ENCODE measurements around the gene RFC4. TPM values are rescaled to one million over a fixed set of nuclear protein-coding genes. Genes with fewer than 3 reads are reported as not detected.
A peak's percentile ranks its signal among the peaks of the same experiment; 100 is the strongest.
"Not testable (repeated sequence)": the region's sequence is repeated elsewhere in the genome, so short reads cannot be mapped to it uniquely, and the experiment has no call there.

RFC4 gene
- total RNA-seq, 2 donors from 2014 or later, result 63.1 to 114 TPM

DNA sequence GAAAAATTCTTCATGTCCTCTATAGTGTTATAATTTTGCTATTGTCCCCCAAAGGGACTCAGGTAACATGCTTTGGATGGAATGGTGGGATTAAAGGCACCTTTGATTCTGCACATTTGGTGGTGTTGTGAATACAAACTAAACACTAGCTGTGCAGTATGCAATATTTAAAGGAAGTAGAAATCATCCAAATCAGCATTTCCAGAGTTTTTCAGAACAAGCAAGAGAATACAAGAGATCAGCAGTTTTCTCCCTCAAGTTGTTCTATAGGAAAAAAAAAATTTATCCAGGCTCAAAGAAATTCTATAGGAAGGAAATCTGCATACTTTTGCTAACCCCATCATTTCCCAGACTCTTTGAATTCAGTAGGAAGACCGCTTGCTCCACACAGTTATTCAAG lies 26.0 kb upstream of the RFC4 start:
- ATAC-seq (no peak), DNase-seq (ENCODE audit: low spot score) (no peak)
- no peaks in the 10 kb centered on the region for H3K9me3 Mint-ChIP-seq
- H3K4me3 Mint-ChIP-seq, result no peak overlapping the region
- no peaks in the 10 kb centered on the region for H3K4me1 Mint-ChIP-seq (ENCODE audit: low read depth in 2 of 2)
- peaks cover 23 to 44% of the 10 kb centered on the region in 2 donors for H3K27me3 Mint-ChIP-seq
- H3K27ac Mint-ChIP-seq, result no peak overlapping the region
- no peaks in the 10 kb centered on the region for H3K36me3 Mint-ChIP-seq

DNA sequence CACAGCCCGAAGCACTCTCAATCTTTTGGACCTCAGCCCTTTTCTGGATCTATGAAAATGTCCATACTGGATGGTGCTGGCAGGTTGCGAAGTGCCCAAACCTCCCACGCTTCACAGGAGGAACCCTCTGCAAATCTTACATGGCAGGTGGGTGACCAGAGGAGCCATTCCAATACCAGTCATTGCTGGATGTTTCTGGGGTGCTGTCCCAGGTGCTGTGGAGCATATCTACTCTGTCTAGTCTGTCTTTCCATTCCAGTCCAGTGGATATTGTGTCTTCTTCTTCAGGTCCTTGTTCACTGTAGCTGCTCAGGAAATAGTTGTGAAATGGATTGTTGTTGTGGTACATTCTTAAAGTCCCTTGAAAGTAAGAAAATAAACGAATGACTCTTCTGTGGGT lies 25.5 kb upstream of the RFC4 start:
- Mint-ChIP-seq H3K36me3 (no peaks in the 10 kb centered on the region), H3K27ac (no peak overlapping the region), H3K4me1 (ENCODE audit: low read depth in 2 of 2) (peaks cover under 1 to 2% of the 10 kb centered on the region in 2 donors), H3K4me3 (no peak overlapping the region), H3K9me3 (no peaks in the 10 kb centered on the region), H3K27me3 (peaks cover 23 to 45% of the 10 kb centered on the region in 2 donors)
- no peak for DNase-seq (ENCODE audit: low spot score)
- no peak for ATAC-seq

DNA sequence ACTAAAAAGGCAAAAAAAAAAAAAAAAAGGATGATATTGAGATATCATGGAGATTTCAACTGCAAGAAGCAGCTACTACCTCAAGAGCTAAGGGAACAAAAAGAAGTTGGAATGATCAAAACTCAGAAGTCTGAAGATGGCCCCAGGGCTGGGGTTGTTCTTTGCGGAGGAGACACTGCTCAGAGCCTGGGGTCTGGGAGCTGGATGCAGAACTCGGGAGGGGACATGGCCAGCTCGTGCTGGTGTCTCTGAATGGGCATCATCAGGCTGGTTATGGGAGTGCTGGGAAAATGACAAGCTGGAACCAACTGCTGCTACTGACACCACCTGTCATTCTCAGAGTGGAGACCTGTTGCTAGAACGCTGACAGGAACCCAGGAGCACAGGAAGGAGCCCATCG lies 22.1 kb upstream of the RFC4 start:
- no peaks in the 10 kb centered on the region for H3K36me3 Mint-ChIP-seq
- H3K27me3 Mint-ChIP-seq, result peaks cover 32 to 55% of the 10 kb centered on the region in 2 donors
- H3K4me3 Mint-ChIP-seq, result no peak overlapping the region
- H3K4me1 Mint-ChIP-seq (ENCODE audit: low read depth in 2 of 2), result peaks cover 22 to 25% of the 10 kb centered on the region in 2 donors
- DNase-seq (ENCODE audit: low spot score) (no peak), ATAC-seq (no peak)
- H3K9me3 Mint-ChIP-seq, result no peaks in the 10 kb centered on the region
- no peak overlapping the region for H3K27ac Mint-ChIP-seq

DNA sequence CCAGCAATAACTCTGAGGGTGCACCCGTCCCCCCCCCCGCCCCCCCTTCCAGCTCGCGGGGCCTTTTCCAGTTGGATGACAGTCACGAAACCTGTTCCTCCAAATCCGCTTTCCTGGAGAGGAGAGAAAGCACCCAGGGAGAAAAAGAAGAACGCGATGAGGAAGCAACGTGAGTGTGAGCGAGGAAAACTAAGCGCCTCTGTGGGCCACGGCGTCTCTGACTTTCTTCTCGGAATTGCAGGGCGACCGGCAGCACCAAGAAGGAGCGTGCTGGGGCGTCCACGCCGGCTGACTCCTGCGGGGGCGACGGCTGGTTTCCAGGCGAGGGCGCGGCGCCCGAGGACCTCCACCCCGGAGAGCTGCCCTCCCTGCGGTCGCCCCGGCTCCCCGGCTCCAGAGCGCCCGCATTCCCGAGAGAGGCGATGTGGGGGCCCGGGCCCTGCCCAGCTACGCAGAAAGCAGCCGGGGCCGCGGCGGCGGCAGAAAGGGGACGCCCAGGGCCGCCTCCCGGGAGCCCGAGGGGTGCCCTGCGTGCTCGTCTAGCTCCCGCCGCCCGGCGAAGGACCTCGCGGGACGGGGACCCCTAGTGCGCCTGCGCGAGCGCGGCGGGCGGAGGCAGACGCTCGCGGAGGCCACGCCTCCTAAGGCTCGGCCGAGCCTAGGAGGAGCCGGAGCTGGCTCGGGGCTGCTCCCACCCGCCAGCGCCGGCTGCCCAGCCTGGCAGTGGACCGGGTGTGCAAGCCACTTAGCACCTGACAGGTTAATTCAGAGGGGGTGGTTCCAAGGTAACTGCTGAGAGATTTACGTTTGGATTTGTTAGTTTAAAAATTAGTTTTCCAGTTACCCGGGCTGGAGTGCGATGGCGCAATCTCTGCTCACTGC lies 20.9 kb upstream of the RFC4 start:
- Mint-ChIP-seq H3K4me1 (ENCODE audit: low read depth in 2 of 2) (peaks cover 22 to 25% of the 10 kb centered on the region in 2 donors), H3K36me3 (no peaks in the 10 kb centered on the region), H3K4me3 (peak overlapping the region; percentile 87), H3K9me3 (no peaks in the 10 kb centered on the region), H3K27me3 (peaks cover 28 to 45% of the 10 kb centered on the region in 2 donors), H3K27ac (peak overlapping the region; percentile 70 to 74)
- peak; percentile 91 for DNase-seq (ENCODE audit: low spot score)
- ATAC-seq, result peak; percentile 92 to 96

DNA sequence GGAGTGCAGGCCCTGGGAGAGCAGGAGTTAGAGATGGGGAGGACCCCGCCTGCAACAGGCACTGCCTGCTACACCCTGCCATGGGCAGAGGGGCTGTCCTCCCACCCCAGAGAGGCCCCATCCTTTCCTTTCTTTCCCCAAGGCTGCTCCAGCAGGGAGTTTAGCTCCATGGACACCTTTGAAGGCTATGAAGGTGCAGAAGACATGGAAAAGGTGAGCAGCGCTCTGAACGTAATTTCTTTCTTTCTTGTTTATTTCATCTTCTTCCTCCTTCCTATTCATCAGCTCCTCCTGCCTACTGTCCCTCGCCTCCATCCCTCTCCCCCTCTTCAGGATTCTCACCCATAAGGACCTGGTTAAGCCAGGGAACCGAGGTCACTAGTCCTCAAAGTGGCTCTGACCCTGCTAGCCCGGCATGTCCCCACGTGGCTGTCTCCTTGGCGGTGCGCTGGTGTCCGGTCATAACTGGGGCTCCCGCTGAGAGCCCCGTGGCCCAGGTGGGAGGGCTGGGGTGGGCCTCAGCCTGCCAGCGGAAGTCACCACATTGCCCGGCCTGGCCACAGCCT lies 20.2 kb upstream of the RFC4 start:
- Mint-ChIP-seq H3K4me3 (peak overlapping the region; percentile 87), H3K4me1 (ENCODE audit: low read depth in 2 of 2) (peaks cover 22 to 25% of the 10 kb centered on the region in 2 donors), H3K9me3 (no peaks in the 10 kb centered on the region), H3K27ac (peak overlapping the region; percentile 70 to 74), H3K27me3 (peaks cover 24 to 38% of the 10 kb centered on the region in 2 donors), H3K36me3 (no peaks in the 10 kb centered on the region)
- DNase-seq (ENCODE audit: low spot score), result no peak
- peak in 1 of 2 donors; percentile 56 for ATAC-seq

DNA sequence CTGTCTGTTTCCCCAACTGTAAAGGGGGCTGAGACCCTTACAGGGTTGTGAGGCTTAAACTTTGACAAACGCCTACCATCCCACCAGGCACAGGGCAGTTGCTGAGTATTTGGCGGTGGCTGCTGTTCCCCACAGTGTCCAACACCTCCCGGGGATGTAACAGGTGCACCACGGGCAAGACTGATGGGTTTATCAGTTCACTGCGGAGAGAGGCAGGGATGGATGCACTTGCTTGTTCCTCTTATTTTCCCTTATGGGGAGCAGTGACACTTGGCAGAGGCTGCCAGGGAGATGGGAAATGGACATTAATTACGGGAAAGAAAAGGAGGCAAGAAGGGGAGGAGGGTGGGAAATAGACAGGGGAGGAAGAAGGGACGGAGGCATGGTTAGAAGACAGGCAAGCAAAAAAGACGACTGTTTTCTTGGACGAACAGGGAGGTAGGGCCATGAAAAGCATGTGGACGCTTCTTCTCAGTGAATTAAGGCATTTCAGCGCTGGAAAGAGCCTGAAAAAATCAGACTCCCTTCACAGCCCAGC lies 19.7 kb upstream of the RFC4 start:
- Mint-ChIP-seq H3K27ac (peak overlapping the region; percentile 70 to 74), H3K4me3 (peak overlapping the region; percentile 87), H3K4me1 (ENCODE audit: low read depth in 2 of 2) (peaks cover 22 to 25% of the 10 kb centered on the region in 2 donors), H3K36me3 (no peaks in the 10 kb centered on the region), H3K27me3 (peaks cover 24 to 37% of the 10 kb centered on the region in 2 donors), H3K9me3 (no peaks in the 10 kb centered on the region)
- ATAC-seq (peak in 1 of 2 donors; percentile 2), DNase-seq (ENCODE audit: low spot score) (no peak)

DNA sequence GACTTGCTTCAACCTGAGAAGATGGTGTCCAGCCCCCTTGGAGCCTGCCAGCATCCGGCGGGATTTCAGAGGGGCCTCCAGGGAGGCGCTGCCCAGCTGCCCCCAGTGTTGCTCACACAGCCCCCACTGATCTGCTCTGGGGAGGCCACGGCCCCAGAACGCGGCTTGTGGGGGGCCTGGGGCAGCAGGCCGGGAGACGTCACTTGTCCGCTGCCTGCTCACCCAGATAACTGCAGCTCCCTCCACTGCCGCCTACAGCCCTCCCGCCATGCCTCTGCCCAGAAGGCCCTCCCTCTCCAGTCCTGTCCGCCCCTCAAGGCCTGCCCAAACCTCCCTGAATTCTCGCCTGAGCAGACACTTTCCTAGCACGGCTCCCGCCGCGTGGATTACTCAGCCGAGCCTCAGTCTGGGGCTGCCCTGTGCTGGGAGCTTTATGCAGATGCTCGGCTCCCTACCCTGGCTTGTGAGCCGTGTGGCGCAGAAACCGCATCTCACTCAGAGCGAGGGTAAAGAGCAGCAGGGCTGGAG lies 19.1 kb upstream of the RFC4 start:
- Mint-ChIP-seq H3K4me1 (ENCODE audit: low read depth in 2 of 2) (peaks cover 22 to 25% of the 10 kb centered on the region in 2 donors), H3K9me3 (no peaks in the 10 kb centered on the region), H3K27ac (peak overlapping the region; percentile 70 to 74), H3K36me3 (no peaks in the 10 kb centered on the region), H3K4me3 (peak overlapping the region; percentile 87), H3K27me3 (peaks cover 23 to 32% of the 10 kb centered on the region in 2 donors)
- DNase-seq (ENCODE audit: low spot score), result no peak
- peak; percentile 62 to 64 for ATAC-seq

DNA sequence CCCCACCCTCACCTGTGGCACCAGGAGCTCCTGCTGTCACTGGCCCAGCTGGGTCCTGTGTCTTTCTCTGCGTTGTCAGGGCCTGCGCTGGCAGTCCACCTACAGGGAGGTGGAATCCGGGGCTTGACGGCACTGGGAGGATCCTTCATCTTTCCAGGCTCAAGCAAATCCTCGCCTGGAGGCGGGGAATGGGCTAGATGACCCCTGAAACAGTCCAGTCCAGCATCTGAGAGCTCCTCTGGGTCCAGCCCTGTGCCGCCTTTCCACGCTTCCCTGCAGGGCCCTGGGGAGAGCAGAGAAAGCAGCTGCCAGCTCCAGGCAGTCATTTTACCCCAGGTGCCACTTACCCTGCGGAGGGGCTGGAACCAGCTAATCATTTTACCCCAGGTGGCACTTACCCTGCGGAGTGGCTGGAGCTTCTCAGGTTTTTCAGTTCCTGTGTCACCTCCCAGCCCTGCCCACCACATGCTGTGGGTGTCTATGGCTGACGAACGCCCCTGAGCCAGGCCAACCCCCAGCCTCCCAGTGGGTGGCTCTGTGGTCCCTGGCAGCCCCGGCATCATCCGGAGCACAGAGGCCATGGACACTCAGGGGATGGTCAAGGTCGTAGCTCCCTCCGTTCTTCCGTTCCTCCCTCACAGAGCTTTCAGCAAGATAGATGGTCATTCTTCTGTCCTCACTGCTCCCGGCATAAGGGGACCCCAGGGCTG lies 18.3 kb upstream of the RFC4 start:
- ATAC-seq, result no peak
- Mint-ChIP-seq H3K27ac (peak overlapping the region in 1 of 2 donors; percentile 70), H3K9me3 (no peaks in the 10 kb centered on the region)

DNA sequence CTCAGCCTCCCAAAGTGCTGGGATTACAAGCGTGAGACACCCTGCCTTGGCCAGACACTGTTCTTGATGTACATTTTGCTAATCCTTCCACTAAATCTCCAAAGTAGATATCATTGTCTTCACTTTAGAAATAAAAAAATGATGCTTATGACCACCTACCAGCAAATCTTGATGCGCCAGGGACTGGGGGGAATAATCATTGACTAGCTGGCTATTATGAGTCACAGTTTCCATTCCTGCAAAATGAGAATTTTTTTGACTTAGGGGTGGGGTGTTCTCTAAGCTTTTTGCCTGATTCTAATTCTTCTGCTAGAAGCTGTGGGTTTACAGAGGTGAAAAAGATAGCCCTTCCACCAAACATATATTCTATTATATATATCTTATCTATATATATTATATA lies 17.1 kb upstream of the RFC4 start:
- Mint-ChIP-seq H3K4me1 (ENCODE audit: low read depth in 2 of 2) (peaks cover 22 to 25% of the 10 kb centered on the region in 2 donors), H3K4me3 (no peak overlapping the region), H3K36me3 (no peaks in the 10 kb centered on the region), H3K27me3 (peaks cover 15 to 20% of the 10 kb centered on the region in 2 donors), H3K27ac (no peak overlapping the region), H3K9me3 (no peaks in the 10 kb centered on the region)
- ATAC-seq (no peak), DNase-seq (ENCODE audit: low spot score) (no peak)

More for the DNA sequence above, 18.3 kb upstream of the RFC4 start:
- H3K27me3 Mint-ChIP-seq, result peaks cover 17 to 25% of the 10 kb centered on the region in 2 donors
- H3K4me1 Mint-ChIP-seq (ENCODE audit: low read depth in 2 of 2), result peaks cover 22 to 25% of the 10 kb centered on the region in 2 donors
- no peaks in the 10 kb centered on the region for H3K36me3 Mint-ChIP-seq
- DNase-seq (ENCODE audit: low spot score), result no peak
- no peak overlapping the region for H3K4me3 Mint-ChIP-seq

DNA sequence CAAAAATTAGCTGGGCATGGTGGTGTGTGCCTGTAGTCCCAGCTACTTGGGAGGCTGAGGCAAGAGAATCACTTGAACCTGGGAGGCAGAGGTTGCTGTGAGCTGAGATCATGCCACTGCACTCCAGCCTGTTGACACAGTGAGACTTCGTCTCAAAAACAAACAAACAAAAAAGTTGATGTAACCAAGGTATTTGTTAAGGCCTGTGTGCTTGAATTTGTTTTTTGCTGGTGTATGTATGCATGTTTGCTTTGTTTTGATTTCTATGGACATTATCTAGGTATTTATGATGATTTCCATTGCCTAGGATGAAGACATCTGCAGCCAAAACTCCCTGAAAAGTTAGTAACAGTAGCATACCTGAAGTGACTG lies 16.1 kb upstream of the RFC4 start:
- H3K27ac Mint-ChIP-seq; H3K36me3 Mint-ChIP-seq; H3K4me3 Mint-ChIP-seq; DNase-seq (ENCODE audit: low spot score); H3K9me3 Mint-ChIP-seq; ATAC-seq: not testable (repeated sequence)
- Mint-ChIP-seq H3K4me1 (ENCODE audit: low read depth in 2 of 2) (peaks cover 22 to 25% of the 10 kb centered on the region in 2 donors), H3K27me3 (peaks cover 15 to 20% of the 10 kb centered on the region in 2 donors)

DNA sequence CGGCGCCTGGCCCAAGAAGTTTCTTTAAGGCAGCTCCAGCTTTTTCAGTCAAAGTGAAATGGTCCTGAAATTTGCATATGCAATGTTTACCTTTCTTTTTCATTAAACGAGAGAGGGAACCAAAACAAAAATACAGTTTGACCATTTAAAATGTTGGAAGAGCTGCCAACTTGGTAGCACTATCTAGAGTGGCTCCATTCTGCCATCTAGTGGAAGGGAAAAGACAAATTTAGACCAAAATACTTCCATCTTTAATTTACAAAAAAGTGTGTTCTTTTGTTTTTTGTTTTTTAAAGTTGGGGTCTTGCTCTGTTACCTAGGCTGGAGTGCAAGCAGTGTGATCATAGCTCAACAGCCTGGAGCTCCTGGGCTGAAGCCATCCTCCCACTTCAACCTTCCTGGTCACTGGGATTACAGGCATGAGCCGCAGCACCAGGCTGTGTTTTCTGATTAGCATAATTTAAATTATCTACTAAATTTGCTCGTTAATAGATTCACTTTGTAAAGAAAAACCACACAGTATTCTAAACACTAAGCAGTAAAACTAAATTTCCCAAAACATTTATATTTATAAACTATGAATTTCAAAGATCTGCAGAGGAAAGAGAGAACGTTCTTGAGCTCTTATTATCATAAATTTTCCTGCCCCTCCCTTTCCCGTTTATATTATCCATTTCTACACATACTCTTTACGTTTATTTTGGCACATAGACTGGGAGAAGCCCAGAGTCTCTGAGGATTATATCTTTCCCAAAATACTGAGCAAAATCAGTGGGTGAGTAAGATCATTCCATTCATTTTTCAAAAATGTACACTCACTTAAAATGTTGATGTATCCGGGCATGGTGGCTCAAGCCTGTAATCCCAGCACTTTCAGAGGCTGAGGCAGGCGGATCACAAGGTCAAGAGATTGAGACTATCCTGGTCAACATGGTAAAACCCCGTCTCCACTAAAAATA lies 15.4 kb upstream of the RFC4 start:
- Mint-ChIP-seq H3K36me3 (no peaks in the 10 kb centered on the region), H3K4me3 (no peak overlapping the region), H3K4me1 (ENCODE audit: low read depth in 2 of 2) (peaks cover 19 to 24% of the 10 kb centered on the region in 2 donors), H3K27ac (no peak overlapping the region), H3K9me3 (no peaks in the 10 kb centered on the region), H3K27me3 (peaks cover 15 to 18% of the 10 kb centered on the region in 2 donors)
- DNase-seq (ENCODE audit: low spot score), result no peak
- ATAC-seq, result no peak

DNA sequence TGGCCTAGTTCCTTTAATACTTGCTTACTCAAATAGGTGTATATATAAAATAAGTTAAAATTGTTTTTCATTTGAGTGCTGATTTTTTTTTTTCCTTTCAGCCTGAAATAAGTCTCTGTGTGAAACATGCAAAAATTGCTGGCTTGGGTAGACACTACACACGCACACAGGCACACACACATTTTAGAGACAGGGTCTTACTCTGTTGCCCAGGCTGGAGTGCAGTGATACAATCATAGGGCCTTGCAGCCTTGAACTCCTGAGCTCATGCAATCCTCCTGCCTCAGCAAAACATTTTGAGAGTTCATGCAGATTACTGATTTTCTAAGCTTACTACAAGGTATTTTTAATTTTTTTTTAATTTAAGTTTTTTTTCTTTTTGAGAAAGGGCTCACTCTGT lies 12.7 kb upstream of the RFC4 start:
- DNase-seq (ENCODE audit: low spot score) (no peak), ATAC-seq (no peak)
- Mint-ChIP-seq H3K27me3 (peaks cover 3 to 5% of the 10 kb centered on the region in 2 donors), H3K36me3 (no peaks in the 10 kb centered on the region), H3K4me1 (ENCODE audit: low read depth in 2 of 2) (peaks cover under 1 to 2% of the 10 kb centered on the region in 2 donors), H3K4me3 (no peak overlapping the region), H3K9me3 (no peaks in the 10 kb centered on the region), H3K27ac (no peak overlapping the region)

Measured in natural killer cell treated with Interleukin-12 subunit alpha and Interleukin-12 subunit beta and Interleukin-15 and Interleukin-18, amount 100 ng/mL, for 72 hours (primary cell).